SU-DHL-6 (cell line): ENCODE results near the gene PER2.

Source experiments
- CTCF ChIP-seq: fragments of 200-600 bp; sonication (generic); IDR thresholded peaks from one replicate; pipeline ENCODE4 v1.5.1; 2017; ENCODE audit warnings: antibody characterized with exemption, mild to moderate bottlenecking, low read length, moderate library complexity; ENCODE audit not compliant: insufficient read depth, poor library complexity, severe bottlenecking
- EZH2phosphoT487 ChIP-seq: fragments of 200-600 bp; sonication (generic), shearing (Covaris generic); conservative IDR thresholded peaks from 2 replicates; pipeline ENCODE4 v1.6.1; 2018; ENCODE audit warnings: mild to moderate bottlenecking, antibody characterized with exemption, low read length, moderate library complexity, mixed read lengths

DNA sequence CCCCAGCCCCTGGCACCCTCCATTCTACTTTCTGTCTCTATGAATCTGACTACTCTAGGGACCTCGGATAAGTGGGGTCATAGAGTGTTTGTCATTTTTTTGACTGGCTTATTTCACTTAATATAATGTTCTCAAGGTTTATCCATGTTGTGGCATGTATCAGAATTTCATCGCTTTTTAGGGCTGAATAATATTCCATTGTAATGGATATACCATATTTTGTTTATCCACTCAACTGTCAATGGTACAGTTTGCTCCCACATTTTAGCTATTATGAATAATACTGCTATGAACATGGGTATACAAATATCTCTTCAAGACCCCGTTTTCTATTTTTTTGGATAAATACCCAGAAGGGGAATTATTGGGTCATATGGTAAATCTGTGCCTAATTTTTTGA lies 39.3 kb upstream of the PER2 start:
- no peak for TF ChIP-seq CTCF
- TF ChIP-seq EZH2phosphoT487, result no peak
